Sigmoid colon (tissue), 7 donors: ENCODE results near the gene CD44. TPM values are rescaled to one million over a fixed set of nuclear protein-coding genes. Genes with fewer than 3 reads are reported as not detected.

ENCODE experiments used
- DNase-seq: peaks from one replicate; pipeline ENCODE4 v3.0.0-alpha.2; 2019
- H3K27ac ChIP-seq, 4 donors: fragments of 200-600 bp; sonication (generic); one replicate each; pipeline ENCODE4 v1.5.1; 2016 to 2019; ENCODE audit warnings: mild to moderate bottlenecking in 1 of 4
- H3K27me3 ChIP-seq, 3 donors: fragments of 200-600 bp; sonication (generic); one replicate each; pipeline ENCODE4 v1.5.1; 2019; ENCODE audit warnings: mild to moderate bottlenecking in 1 of 3
- H3K36me3 ChIP-seq, 4 donors: fragments of 200-600 bp; sonication (generic); one replicate each; pipeline ENCODE4 v1.5.1; 2016 to 2019
- H3K4me1 ChIP-seq, 4 donors: fragments of 200-600 bp; sonication (generic); one replicate each; pipeline ENCODE4 v1.5.1; 2017 to 2019
- H3K4me3 ChIP-seq, 4 donors: fragments of 200-600 bp; sonication (generic); one replicate each; pipeline ENCODE4 v1.5.1; 2017 to 2019; ENCODE audit warnings: mild to moderate bottlenecking in 2 of 4, moderate library complexity in 1 of 4
- H3K9me3 ChIP-seq, 4 donors: fragments of 200-600 bp in 3 of 4; sonication (generic) in 3 of 4; one replicate each; pipeline versions ENCODE4 v1.5.1 to v1.6.1; 2013 to 2019
- CTCF ChIP-seq, 4 experiments: fragments of 450-650 bp in 3 of 4; fragments of 200-600 bp in 1 of 4; IDR thresholded peaks; one replicate each; pipeline ENCODE4 v1.5.1; 2016 to 2019; ENCODE audit warnings: antibody characterized with exemption in 4 of 4, mild to moderate bottlenecking in 3 of 4, moderate library complexity in 2 of 4
- EP300 ChIP-seq, 4 donors: sonication (generic); formaldehyde crosslinking; IDR thresholded peaks; one replicate each; pipeline ENCODE4 v1.6.1; 2017; ENCODE audit warnings: antibody characterized with exemption in 4 of 4
- POLR2A ChIP-seq, 2 donors: fragments of 450-650 bp; IDR thresholded peaks; one replicate each; pipeline ENCODE4 v1.6.1; 2016; ENCODE audit warnings: antibody characterized with exemption in 2 of 2, mild to moderate bottlenecking in 2 of 2, moderate library complexity in 2 of 2
- POLR2AphosphoS5 ChIP-seq, 4 donors: sonication (generic); formaldehyde crosslinking; IDR thresholded peaks; one replicate each; pipeline ENCODE4 v1.6.1; 2017; ENCODE audit warnings: antibody characterized with exemption in 4 of 4
- WGBS, 2 donors: extraction: QIAGEN DNeasy Blood & Tissue Kit; methylation state at CpG; one replicate each; pipeline ENCODE4 v1.1.7; 2013; 5-methylcytosine and 5-hydroxymethylcytosine counted together
- intact Hi-C: fragments of 100-400 bp; cut with DNase I; formaldehyde crosslinking; loops from one replicate; pipeline ENCODE4 v1.15.1; 2023
- polyA plus RNA-seq, 3 donors: library from polyadenylated mRNA; stranded (reverse); fragments of 200-250 nt; gene quantifications; one replicate each; pipeline ENCODE4 v1.2.3, GENCODE V29; 2013
- total RNA-seq, 4 donors: library from RNA; depleted of rRNA; stranded (reverse); fragments of >200 nt; gene quantifications; one replicate each; pipeline ENCODE4 v1.1.0, GENCODE V29; 2016
- donor health status: healthy with polysubstance abuse.
- donor health status: Bipolar disorder and iron deficiency.
- donor health status: healthy.

The CD44 gene
- total and polyA plus RNA-seq, 7 donors: 28.4 to 228 (median 76.4) TPM

- Histone ChIP-seq H3K27me3 (no peaks in the 10 kb centered on the region), H3K36me3 (no peaks in the 10 kb centered on the region), H3K4me1 (peaks cover 0 to 78% (median 65%) of the 10 kb centered on the region in 4 donors), H3K27ac (peak overlapping the region in 3 of 4 donors; percentile 25 to 93 (median 31)), H3K9me3 (no peaks in the 10 kb centered on the region), H3K4me3 (no peak overlapping the region)
- intact Hi-C loops: no loop called here
- 75 to 76% methylated on average over 2 of the region's 2 CpGs for WGBS, 2 donors
- no peak for DNase-seq
- TF ChIP-seq EP300 (IDR thresholded peaks at IDR 0.05) (no peak), POLR2AphosphoS5 (IDR thresholded peaks at IDR 0.05) (no peak), CTCF (IDR thresholded peaks at IDR 0.05) (no peak), POLR2A (IDR thresholded peaks at IDR 0.05) (no peak)
These were observed 6.3 kb downstream of the CD44 start for GRCh38 chr11:35145271-35145670.

GRCh38 chr11:35146074-35146521 lies 7.1 kb downstream of the CD44 start:
- Histone ChIP-seq H3K36me3 (no peaks in the 10 kb centered on the region), H3K4me3 (no peak overlapping the region), H3K27me3 (no peaks in the 10 kb centered on the region), H3K9me3 (no peaks in the 10 kb centered on the region), H3K27ac (peak overlapping the region in 2 of 4 donors; percentile 31 to 93), H3K4me1 (peaks cover 0 to 78% (median 60%) of the 10 kb centered on the region in 4 donors)
- no peak for DNase-seq
- intact Hi-C loops: no loop called here
- WGBS, 2 donors: 57 to 58% methylated on average over 7 of the region's 7 CpGs
- TF ChIP-seq POLR2A (IDR thresholded peaks at IDR 0.05): no peak
- TF ChIP-seq POLR2AphosphoS5 (IDR thresholded peaks at IDR 0.05): no peak
- TF ChIP-seq CTCF (IDR thresholded peaks at IDR 0.05): no peak
- no peak for TF ChIP-seq EP300 (IDR thresholded peaks at IDR 0.05)

- Histone ChIP-seq H3K4me1 (peaks cover 0 to 78% (median 59%) of the 10 kb centered on the region in 4 donors), H3K9me3 (no peaks in the 10 kb centered on the region), H3K4me3 (no peak overlapping the region), H3K27ac (peak overlapping the region in 2 of 4 donors; percentile 12 to 30), H3K36me3 (no peaks in the 10 kb centered on the region), H3K27me3 (no peaks in the 10 kb centered on the region)
- WGBS, 2 donors: 91 to 92% methylated on average over 2 of the region's 2 CpGs
- no peak for DNase-seq
- intact Hi-C loops: no loop called here
- TF ChIP-seq POLR2A (IDR thresholded peaks at IDR 0.05) (no peak), POLR2AphosphoS5 (IDR thresholded peaks at IDR 0.05) (no peak), CTCF (IDR thresholded peaks at IDR 0.05) (no peak), EP300 (IDR thresholded peaks at IDR 0.05) (no peak)
These were observed 7.7 kb downstream of the CD44 start for GRCh38 chr11:35146711-35147110.

GRCh38 chr11:35147235-35147634 lies 8.3 kb downstream of the CD44 start:
- Histone ChIP-seq H3K9me3 (no peaks in the 10 kb centered on the region), H3K27me3 (no peaks in the 10 kb centered on the region), H3K4me3 (no peak overlapping the region), H3K36me3 (no peaks in the 10 kb centered on the region), H3K4me1 (peaks cover 0 to 78% (median 59%) of the 10 kb centered on the region in 4 donors), H3K27ac (peak overlapping the region in 2 of 4 donors; percentile 12 to 30)
- DNase-seq: no peak
- intact Hi-C loops: no loop called here
- no peak for TF ChIP-seq CTCF (IDR thresholded peaks at IDR 0.05)
- TF ChIP-seq EP300 (IDR thresholded peaks at IDR 0.05): no peak
- TF ChIP-seq POLR2AphosphoS5 (IDR thresholded peaks at IDR 0.05): no peak
- TF ChIP-seq POLR2A (IDR thresholded peaks at IDR 0.05): no peak
- WGBS, 2 donors: 55 to 79% methylated on average over 1 of the region's 1 CpG
